GM12878 (cell line): ENCODE measurements around the gene PPFIA3. TPM values are rescaled to one million over a fixed set of nuclear protein-coding genes. Genes with fewer than 3 reads are reported as not detected.

Experiments used
- ATAC-seq: fragments of 200-7000 bp; cut with Tn5 transposase; 3 replicates; pipeline ENCODE4 v1.9.1; 2020; ENCODE audit warnings: mild to moderate bottlenecking, moderate library complexity
- BruUV-seq: library from RNA; stranded (reverse); fragments of 400-500 nt; replicated peaks from 2 replicates; lab custom pipeline; 2021; lab: Mats Ljungman, UMichigan
- CTCF ChIA-PET: fragments of 300-600 bp; sonication (Branson Sonifier 250); formaldehyde crosslinking; extraction: SDS; loops from one replicate; lab custom pipeline; 2021; ENCODE audit warnings: inconsistent platforms; lab: Yijun Ruan, JAX
- POLR2A ChIA-PET: fragments of 350-600 bp; formaldehyde crosslinking; extraction: SDS; loops from one replicate; lab custom pipeline; 2021; ENCODE audit warnings: inconsistent platforms; lab: Charles Lee
- RAD21 ChIA-PET: fragments of 300-600 bp; sonication (Branson Sonifier 250); formaldehyde crosslinking; loops from one replicate; lab custom pipeline; 2023; ENCODE audit warnings: antibody characterized with exemption; ENCODE audit not compliant: unreplicated experiment; lab: Charles Lee
- SMC1A ChIA-PET: fragments of 300-600 bp; sonication (Branson Sonifier 250); formaldehyde crosslinking; loops from one replicate; lab custom pipeline; 2023; ENCODE audit not compliant: unreplicated experiment, uncharacterized antibody; lab: Charles Lee
- DNase-seq: peaks from one replicate; pipeline ENCODE4 v3.0.0-alpha.2; 2011; ENCODE audit warnings: low read depth, low spot score
- FAIRE-seq: peaks from 3 replicates; lab custom pipeline; 2011; peaks lifted over from hg19 to GRCh38; lab: Jason Lieb, UNC
- H2AFZ ChIP-seq: 2 replicates; pipeline ENCODE4 v1.6.0; 2011; ENCODE audit warnings: low read depth, low read length, control low read depth; ENCODE audit not compliant: control insufficient read depth
- H3K27ac ChIP-seq: 2 replicates; pipeline ENCODE4 v1.5.1; 2011; ENCODE audit warnings: control low read depth; ENCODE audit not compliant: control insufficient read depth, insufficient read depth
- H3K27me3 ChIP-seq, 2 experiments: replicated peaks in 1 of 2; 2 replicates each; pipeline versions ENCODE4 v1.6.0 to v1.6.1; 2011; ENCODE audit warnings: low read length in 1 of 2; ENCODE audit not compliant: control insufficient read depth in 2 of 2, insufficient read depth in 2 of 2
- H3K36me3 ChIP-seq, 2 experiments: 2 replicates each; pipeline ENCODE4 v1.5.1; 2011; ENCODE audit warnings: low read length in 1 of 2; ENCODE audit not compliant: control insufficient read depth in 2 of 2, insufficient read depth in 2 of 2
- H3K4me1 ChIP-seq: 2 replicates; pipeline ENCODE4 v1.6.1; 2011; ENCODE audit warnings: mild to moderate bottlenecking, low read length, moderate library complexity, mixed read lengths; ENCODE audit not compliant: control insufficient read depth, insufficient read depth
- H3K4me2 ChIP-seq: 2 replicates; pipeline ENCODE4 v1.6.0; 2011; ENCODE audit warnings: control low read depth; ENCODE audit not compliant: control insufficient read depth, insufficient read depth
- H3K4me3 ChIP-seq: fragments of 200-600 bp; sonication (generic); 2 replicates; pipeline ENCODE4 v1.5.1; 2016
- H3K79me2 ChIP-seq: 2 replicates; pipeline ENCODE4 v1.6.0; 2011; ENCODE audit warnings: low read length; ENCODE audit not compliant: control insufficient read depth, insufficient read depth
- H3K9ac ChIP-seq: 2 replicates; pipeline ENCODE4 v1.8.0; 2011; ENCODE audit warnings: low read length, control low read depth, mixed read lengths; ENCODE audit not compliant: control insufficient read depth, insufficient read depth
- H3K9me3 ChIP-seq: replicated peaks from 3 replicates; pipeline ENCODE4 v1.5.1; 2011; ENCODE audit warnings: mild to moderate bottlenecking, low read length; ENCODE audit not compliant: control insufficient read depth, insufficient read depth
- H4K20me1 ChIP-seq: 2 replicates; pipeline ENCODE4 v1.6.0; 2011; ENCODE audit not compliant: control insufficient read depth, insufficient read depth
- CREM ChIP-seq: IDR thresholded peaks from 2 replicates; pipeline ENCODE4 v1.6.1; 2014; ENCODE audit warnings: antibody characterized with exemption, low read depth
- ESRRA ChIP-seq: IDR thresholded peaks from 2 replicates; pipeline ENCODE4 v1.6.1; 2012; ENCODE audit warnings: mild to moderate bottlenecking, low read length, improper control_type of control experiment
- IKZF1 ChIP-seq: fragments of 450-650 bp; conservative IDR thresholded peaks from 2 replicates; pipeline ENCODE4 v1.6.1; 2017; ENCODE audit warnings: antibody characterized with exemption, mild to moderate bottlenecking
- KDM1A ChIP-seq: fragments of 200-600 bp; sonication (generic); IDR thresholded peaks from 2 replicates; pipeline ENCODE4 v1.6.1; 2016; ENCODE audit warnings: borderline replicate concordance
- MEF2B ChIP-seq: fragments of 450-650 bp; IDR thresholded peaks from 2 replicates; pipeline ENCODE4 v1.6.1; 2018; ENCODE audit warnings: mild to moderate bottlenecking, moderate library complexity; ENCODE audit not compliant: partially characterized antibody, poor library complexity, severe bottlenecking
- MXI1 ChIP-seq: fragments of 150-350 bp; IDR thresholded peaks from 2 replicates; pipeline ENCODE4 v1.6.1; 2011; ENCODE audit warnings: low read depth, mild to moderate bottlenecking, inconsistent platforms, low read length, improper control_type of control experiment
- RFX5 ChIP-seq: IDR thresholded peaks from 2 replicates; pipeline ENCODE4 v1.6.1; 2011; ENCODE audit warnings: low read depth, low read length, improper control_type of control experiment
- SMAD1 ChIP-seq: fragments of 450-650 bp; IDR thresholded peaks from 2 replicates; pipeline ENCODE4 v1.6.1; 2018; ENCODE audit warnings: mild to moderate bottlenecking, low read depth; ENCODE audit not compliant: partially characterized antibody
- ZBTB11 ChIP-seq: fragments of 450-650 bp; formaldehyde crosslinking; IDR thresholded peaks from 2 replicates; pipeline ENCODE4 v1.5.0; 2022; ENCODE audit warnings: mild to moderate bottlenecking, missing genetic modification characterization
- WGBS: methylation state at CpG from one replicate; pipeline ENCODE4 v1.1.6; 2016; ENCODE audit warnings: low lambda C conversion rate; ENCODE audit not compliant: insufficient replicate concordance, insufficient coverage; ENCODE audit errors: missing lambda C conversion rate; 5-methylcytosine and 5-hydroxymethylcytosine counted together
- in situ Hi-C: fragments of 300-500 bp; cut with MboI; formaldehyde crosslinking; loops from 9 replicates; pipeline ENCODE4 v1.14.3; 2018; ENCODE audit warnings: mixed read lengths
- intact Hi-C: fragments of 100-400 bp; cut with micrococcal nuclease; formaldehyde crosslinking; loops from one replicate; pipeline ENCODE4 v1.14.2; 2022; ENCODE audit not compliant: unreplicated experiment
- polyA plus RNA-seq, 11 experiments: library from polyadenylated mRNA; depleted of rRNA in 4 of 11; unstranded in 6 of 11; stranded (reverse) in 5 of 11; fragments of >200 nt; fragmentation: Nextera tagmentation in 4 of 11; fragmentation: Illumina TruSeq in 1 of 11; extraction: Ambion mirVana in 4 of 11; extraction: Trizol in 1 of 11; gene quantifications; 1 replicate in 1 of 11; 2 replicates in 10 of 11; pipeline versions ENCODE4 v1.2.1 to v1.2.3, GENCODE V29; 2011 to 2016; ENCODE audit warnings: inconsistent platforms in 2 of 11, missing spikeins in 2 of 11, low read depth in 1 of 11
- total RNA-seq, 4 experiments: library from RNA; depleted of rRNA in 3 of 4; stranded (reverse); fragments of >200 nt in 3 of 4; fragmentation: Illumina TruSeq in 1 of 4; extraction: Trizol in 1 of 4; gene quantifications; 2 replicates each; pipeline versions ENCODE4 v1.2.1 to v1.2.3, GENCODE V29; 2013 to 2021
- TF ChIP-seq, protein P1 (sequence below): fragments of 450-650 bp; conservative IDR thresholded peaks from 2 replicates; pipeline ENCODE4 v1.6.1; 2017; ENCODE audit warnings: mild to moderate bottlenecking, moderate library complexity
- TF ChIP-seq, protein P2 (sequence below): fragments of 150-350 bp; IDR thresholded peaks from 2 replicates; pipeline ENCODE4 v1.6.1; 2016; ENCODE audit warnings: low read depth, low read length

Gene PPFIA3
- total and polyA plus RNA-seq, 10 of the 15 experiments (the other 5 are each of a cell fraction or from before 2014, with no cell fraction given): 0.11 to 1.7 (median 0.73) TPM; not detected in 3

DNA sequence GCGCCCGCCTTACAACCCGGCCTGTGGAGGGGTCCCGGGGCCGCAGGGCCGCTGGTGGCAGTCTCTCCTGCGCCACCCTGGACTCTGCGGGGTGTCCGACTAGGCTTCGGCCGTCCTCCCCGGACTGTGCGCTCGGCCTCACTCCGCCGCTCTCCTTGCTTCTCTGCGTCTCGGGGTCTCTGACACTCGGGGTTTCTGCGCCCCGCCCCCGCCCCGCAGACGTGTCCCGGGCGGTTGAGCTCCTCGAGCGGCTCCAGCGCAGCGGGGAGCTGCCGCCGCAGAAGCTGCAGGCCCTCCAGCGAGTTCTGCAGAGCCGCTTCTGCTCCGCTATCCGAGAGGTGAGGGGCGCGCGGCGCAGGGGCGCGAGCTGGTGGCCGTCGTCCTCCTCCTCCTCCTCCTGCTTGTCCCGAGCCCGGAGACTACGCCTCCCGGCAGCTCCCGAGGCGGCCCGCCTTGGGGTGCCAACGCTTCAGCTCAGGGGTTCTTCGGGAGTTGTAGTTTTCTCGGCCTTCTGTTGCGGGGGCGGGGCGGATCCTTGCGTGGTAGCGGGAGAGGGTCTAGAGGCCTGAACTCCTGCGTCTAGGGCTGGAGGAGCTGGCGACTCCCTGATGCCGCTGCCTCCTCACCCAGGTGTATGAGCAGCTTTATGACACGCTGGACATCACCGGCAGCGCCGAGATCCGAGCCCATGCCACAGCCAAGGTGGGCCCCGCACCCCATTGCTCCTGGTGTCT is 4.5 kb upstream of the PPFIA3 start:
- Histone ChIP-seq H3K9ac (peak overlapping the region; percentile 16; the same call in 1 of the 2 replicates), H3K4me2 (peak overlapping the region; percentile 85), H3K4me3 (peak overlapping the region; percentile 75; the same call in 1 of the 2 replicates), H4K20me1 (no peaks in the 10 kb centered on the region), H2AFZ (peak overlapping the region; percentile 77), H3K36me3 (no peaks in the 10 kb centered on the region), H3K4me1 (peaks cover 12% of the 10 kb centered on the region), H3K27ac (no peak overlapping the region), H3K9me3 (no peaks in the 10 kb centered on the region), H3K79me2 (no peaks in the 10 kb centered on the region), H3K27me3 (peaks cover 0 to 2% of the 10 kb centered on the region in 2 experiments; a peak in 2 of 4 replicates)
- no peak for DNase-seq
- intact Hi-C loops: no loop called here
- CTCF ChIA-PET: interaction anchor here (0.6 to 2.4 kb wide), 12 partner anchors 9 to 121 kb away, joined by 3 to 37 read pairs (median 6); partner anchors contain the start of genes GYS1 and RUVBL2
- in situ Hi-C loops: no loop called here
- WGBS: 22% methylated on average over 44 of the region's 68 CpGs
- no peak for ATAC-seq
- POLR2A ChIA-PET: interaction anchor here (1.4 kb wide), 1 partner anchor 12 kb away, joined by 6 read pairs; no protein-coding TSS in a partner anchor
- RAD21 ChIA-PET: interaction anchor here (1.2 to 1.8 kb wide), 2 partner anchors 13 to 84 kb away, joined by 5 to 7 read pairs; no protein-coding TSS in a partner anchor
- SMC1A ChIA-PET: interaction anchor here (0.9 to 1.4 kb wide), 2 partner anchors 17 to 84 kb away, joined by 3 to 5 read pairs; no protein-coding TSS in a partner anchor
- no TSS peak for BruUV-seq
- no peak for FAIRE-seq
- TF ChIP-seq MEF2B: no peak
- TF ChIP-seq, protein P1, sequence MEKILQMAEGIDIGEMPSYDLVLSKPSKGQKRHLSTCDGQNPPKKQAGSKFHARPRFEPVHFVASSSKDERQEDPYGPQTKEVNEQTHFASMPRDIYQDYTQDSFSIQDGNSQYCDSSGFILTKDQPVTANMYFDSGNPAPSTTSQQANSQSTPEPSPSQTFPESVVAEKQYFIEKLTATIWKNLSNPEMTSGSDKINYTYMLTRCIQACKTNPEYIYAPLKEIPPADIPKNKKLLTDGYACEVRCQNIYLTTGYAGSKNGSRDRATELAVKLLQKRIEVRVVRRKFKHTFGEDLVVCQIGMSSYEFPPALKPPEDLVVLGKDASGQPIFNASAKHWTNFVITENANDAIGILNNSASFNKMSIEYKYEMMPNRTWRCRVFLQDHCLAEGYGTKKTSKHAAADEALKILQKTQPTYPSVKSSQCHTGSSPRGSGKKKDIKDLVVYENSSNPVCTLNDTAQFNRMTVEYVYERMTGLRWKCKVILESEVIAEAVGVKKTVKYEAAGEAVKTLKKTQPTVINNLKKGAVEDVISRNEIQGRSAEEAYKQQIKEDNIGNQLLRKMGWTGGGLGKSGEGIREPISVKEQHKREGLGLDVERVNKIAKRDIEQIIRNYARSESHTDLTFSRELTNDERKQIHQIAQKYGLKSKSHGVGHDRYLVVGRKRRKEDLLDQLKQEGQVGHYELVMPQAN: no peak
- TF ChIP-seq, protein P2, sequence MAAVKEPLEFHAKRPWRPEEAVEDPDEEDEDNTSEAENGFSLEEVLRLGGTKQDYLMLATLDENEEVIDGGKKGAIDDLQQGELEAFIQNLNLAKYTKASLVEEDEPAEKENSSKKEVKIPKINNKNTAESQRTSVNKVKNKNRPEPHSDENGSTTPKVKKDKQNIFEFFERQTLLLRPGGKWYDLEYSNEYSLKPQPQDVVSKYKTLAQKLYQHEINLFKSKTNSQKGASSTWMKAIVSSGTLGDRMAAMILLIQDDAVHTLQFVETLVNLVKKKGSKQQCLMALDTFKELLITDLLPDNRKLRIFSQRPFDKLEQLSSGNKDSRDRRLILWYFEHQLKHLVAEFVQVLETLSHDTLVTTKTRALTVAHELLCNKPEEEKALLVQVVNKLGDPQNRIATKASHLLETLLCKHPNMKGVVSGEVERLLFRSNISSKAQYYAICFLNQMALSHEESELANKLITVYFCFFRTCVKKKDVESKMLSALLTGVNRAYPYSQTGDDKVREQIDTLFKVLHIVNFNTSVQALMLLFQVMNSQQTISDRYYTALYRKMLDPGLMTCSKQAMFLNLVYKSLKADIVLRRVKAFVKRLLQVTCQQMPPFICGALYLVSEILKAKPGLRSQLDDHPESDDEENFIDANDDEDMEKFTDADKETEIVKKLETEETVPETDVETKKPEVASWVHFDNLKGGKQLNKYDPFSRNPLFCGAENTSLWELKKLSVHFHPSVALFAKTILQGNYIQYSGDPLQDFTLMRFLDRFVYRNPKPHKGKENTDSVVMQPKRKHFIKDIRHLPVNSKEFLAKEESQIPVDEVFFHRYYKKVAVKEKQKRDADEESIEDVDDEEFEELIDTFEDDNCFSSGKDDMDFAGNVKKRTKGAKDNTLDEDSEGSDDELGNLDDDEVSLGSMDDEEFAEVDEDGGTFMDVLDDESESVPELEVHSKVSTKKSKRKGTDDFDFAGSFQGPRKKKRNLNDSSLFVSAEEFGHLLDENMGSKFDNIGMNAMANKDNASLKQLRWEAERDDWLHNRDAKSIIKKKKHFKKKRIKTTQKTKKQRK: no peak
- no peak for TF ChIP-seq RFX5
- no peak for TF ChIP-seq IKZF1
- TF ChIP-seq KDM1A: no peak
- TF ChIP-seq CREM: 0 out of 2 replicates have a peak, but pooled peaks have one; percentile 19
- no peak for TF ChIP-seq ZBTB11 (CRISPR knock-in tag)
- TF ChIP-seq MXI1: no peak
- TF ChIP-seq ESRRA: no peak
- no peak for TF ChIP-seq SMAD1
